SK-N-SH treated with all-trans-retinoic acid at 6 μM for 48 hours (cell line): Measurements from ENCODE around the gene CDKL2.

Source experiments
- ATAC-seq: fragments of 200-7000 bp; cut with Tn5 transposase; 3 replicates; pipeline ENCODE4 v1.9.1; 2020; ENCODE audit warnings: mild to moderate bottlenecking, moderate library complexity
- BACH2 ChIP-seq: fragments of 250-450 bp; sonication (Bioruptor Pico); IDR thresholded peaks from 2 replicates; pipeline ENCODE4 v1.9.0; 2021; ENCODE audit warnings: mild to moderate bottlenecking, borderline replicate concordance
- CREB5 ChIP-seq: fragments of 250-450 bp; sonication (Bioruptor Pico); IDR thresholded peaks from 2 replicates; pipeline ENCODE4 v1.5.1; 2020; ENCODE audit warnings: low read depth, mild to moderate bottlenecking, moderate library complexity
- CSDC2 ChIP-seq: fragments of 250-450 bp; sonication (Bioruptor Pico); IDR thresholded peaks from 2 replicates; pipeline ENCODE4 v1.5.0; 2020; ENCODE audit warnings: mild to moderate bottlenecking, moderate library complexity
- ESRRG ChIP-seq: fragments of 250-450 bp; sonication (Bioruptor Pico); IDR thresholded peaks from 2 replicates; pipeline ENCODE4 v1.6.1; 2021; ENCODE audit warnings: mild to moderate bottlenecking
- GLIS3 ChIP-seq: fragments of 250-450 bp; sonication (Bioruptor Pico); IDR thresholded peaks from 2 replicates; pipeline ENCODE4 v1.5.0; 2020; ENCODE audit warnings: mild to moderate bottlenecking, moderate library complexity
- ISL1 ChIP-seq: fragments of 250-450 bp; sonication (Bioruptor Pico); IDR thresholded peaks from 2 replicates; pipeline ENCODE4 v2.1.2; 2022; ENCODE audit warnings: mild to moderate bottlenecking, moderate library complexity
- OSR1 ChIP-seq: fragments of 250-450 bp; sonication (Bioruptor Pico); IDR thresholded peaks from 2 replicates; pipeline ENCODE4 v1.8.0; 2022; ENCODE audit warnings: moderate library complexity, mild to moderate bottlenecking, inconsistent platforms
- RARB ChIP-seq: fragments of 250-450 bp; sonication (Bioruptor Pico); IDR thresholded peaks from 2 replicates; pipeline ENCODE4 v1.8.0; 2021; ENCODE audit warnings: mild to moderate bottlenecking, moderate library complexity
- SNAI2 ChIP-seq: fragments of 250-450 bp; sonication (Bioruptor Pico); IDR thresholded peaks from 2 replicates; pipeline ENCODE4 v1.5.0; 2020; ENCODE audit warnings: mild to moderate bottlenecking, moderate library complexity
- TCF4 ChIP-seq: fragments of 250-450 bp; sonication (Bioruptor Pico); IDR thresholded peaks from 2 replicates; pipeline ENCODE4 v1.8.0; 2021; ENCODE audit warnings: mild to moderate bottlenecking, moderate library complexity, borderline replicate concordance
- TOX ChIP-seq: fragments of 250-450 bp; sonication (Bioruptor Pico); IDR thresholded peaks from 2 replicates; pipeline ENCODE4 v1.8.0; 2021; ENCODE audit warnings: mild to moderate bottlenecking, moderate library complexity, borderline replicate concordance
- TSHZ2 ChIP-seq: fragments of 250-450 bp; sonication (Bioruptor Pico); IDR thresholded peaks from 2 replicates; pipeline ENCODE4 v1.5.0; 2020; ENCODE audit warnings: mild to moderate bottlenecking, moderate library complexity
- ZC3H10 ChIP-seq: fragments of 250-450 bp; sonication (Bioruptor Pico); IDR thresholded peaks from 2 replicates; pipeline ENCODE4 v1.5.1; 2021; ENCODE audit warnings: mild to moderate bottlenecking, moderate library complexity
- ZFP3 ChIP-seq: fragments of 250-450 bp; sonication (Bioruptor Pico); IDR thresholded peaks from 2 replicates; pipeline ENCODE4 v1.5.0; 2020; ENCODE audit warnings: mild to moderate bottlenecking, moderate library complexity
- ZFP30 ChIP-seq: fragments of 450-650 bp; formaldehyde crosslinking; IDR thresholded peaks from 2 replicates; pipeline ENCODE4 v1.5.0; 2022; ENCODE audit warnings: mild to moderate bottlenecking, moderate library complexity
- ZNF565 ChIP-seq: fragments of 450-650 bp; formaldehyde crosslinking; conservative IDR thresholded peaks from 2 replicates; pipeline ENCODE4 v1.5.0; 2020; ENCODE audit warnings: low read depth, mild to moderate bottlenecking, moderate library complexity
- ZNF70 ChIP-seq: fragments of 450-650 bp; formaldehyde crosslinking; IDR thresholded peaks from 2 replicates; pipeline ENCODE4 v1.5.0; 2020; ENCODE audit warnings: mild to moderate bottlenecking, moderate library complexity
- ZNF8 ChIP-seq: fragments of 450-650 bp; formaldehyde crosslinking; IDR thresholded peaks from 2 replicates; pipeline ENCODE4 v1.5.0; 2020; ENCODE audit warnings: mild to moderate bottlenecking, moderate library complexity
- TF ChIP-seq, protein P1 (sequence below): fragments of 250-450 bp; sonication (Bioruptor Pico); IDR thresholded peaks from 2 replicates; pipeline ENCODE4 v1.5.1; 2021; ENCODE audit warnings: mild to moderate bottlenecking, moderate library complexity
- TF ChIP-seq, protein P2 (sequence below): fragments of 250-450 bp; sonication (Bioruptor Pico); IDR thresholded peaks from 2 replicates; pipeline ENCODE4 v1.8.0; 2021; ENCODE audit warnings: low read depth, mild to moderate bottlenecking, moderate library complexity, borderline replicate concordance

Gene CDKL2

GRCh38 chr4:75678473-75678872 is 48.1 kb upstream of the CDKL2 start:
- ATAC-seq, result no peak
- TF ChIP-seq, protein P1, sequence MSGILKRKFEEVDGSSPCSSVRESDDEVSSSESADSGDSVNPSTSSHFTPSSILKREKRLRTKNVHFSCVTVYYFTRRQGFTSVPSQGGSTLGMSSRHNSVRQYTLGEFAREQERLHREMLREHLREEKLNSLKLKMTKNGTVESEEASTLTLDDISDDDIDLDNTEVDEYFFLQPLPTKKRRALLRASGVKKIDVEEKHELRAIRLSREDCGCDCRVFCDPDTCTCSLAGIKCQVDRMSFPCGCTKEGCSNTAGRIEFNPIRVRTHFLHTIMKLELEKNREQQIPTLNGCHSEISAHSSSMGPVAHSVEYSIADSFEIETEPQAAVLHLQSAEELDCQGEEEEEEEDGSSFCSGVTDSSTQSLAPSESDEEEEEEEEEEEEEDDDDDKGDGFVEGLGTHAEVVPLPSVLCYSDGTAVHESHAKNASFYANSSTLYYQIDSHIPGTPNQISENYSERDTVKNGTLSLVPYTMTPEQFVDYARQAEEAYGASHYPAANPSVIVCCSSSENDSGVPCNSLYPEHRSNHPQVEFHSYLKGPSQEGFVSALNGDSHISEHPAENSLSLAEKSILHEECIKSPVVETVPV (CRISPR knock-in tag), result no peak
- TF ChIP-seq ZFP30, result no peak
- no peak for TF ChIP-seq TOX
- no peak for TF ChIP-seq CREB5
- TF ChIP-seq ZNF8 (CRISPR knock-in tag), result no peak
- TF ChIP-seq, protein P2, sequence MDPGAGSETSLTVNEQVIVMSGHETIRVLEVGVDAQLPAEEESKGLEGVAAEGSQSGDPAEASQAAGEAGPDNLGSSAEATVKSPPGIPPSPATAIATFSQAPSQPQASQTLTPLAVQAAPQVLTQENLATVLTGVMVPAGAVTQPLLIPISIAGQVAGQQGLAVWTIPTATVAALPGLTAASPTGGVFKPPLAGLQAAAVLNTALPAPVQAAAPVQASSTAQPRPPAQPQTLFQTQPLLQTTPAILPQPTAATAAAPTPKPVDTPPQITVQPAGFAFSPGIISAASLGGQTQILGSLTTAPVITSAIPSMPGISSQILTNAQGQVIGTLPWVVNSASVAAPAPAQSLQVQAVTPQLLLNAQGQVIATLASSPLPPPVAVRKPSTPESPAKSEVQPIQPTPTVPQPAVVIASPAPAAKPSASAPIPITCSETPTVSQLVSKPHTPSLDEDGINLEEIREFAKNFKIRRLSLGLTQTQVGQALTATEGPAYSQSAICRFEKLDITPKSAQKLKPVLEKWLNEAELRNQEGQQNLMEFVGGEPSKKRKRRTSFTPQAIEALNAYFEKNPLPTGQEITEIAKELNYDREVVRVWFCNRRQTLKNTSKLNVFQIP (CRISPR knock-in tag), result no peak
- no peak for TF ChIP-seq GLIS3 (CRISPR knock-in tag)
- TF ChIP-seq OSR1 (CRISPR knock-in tag), result no peak
- TF ChIP-seq BACH2 (CRISPR knock-in tag), result no peak
- no peak for TF ChIP-seq ZNF70 (CRISPR knock-in tag)
- no peak for TF ChIP-seq ZNF565 (CRISPR knock-in tag)
- TF ChIP-seq, all 23 proteins: peak for 0

- no peak for TF ChIP-seq ZNF8 (CRISPR knock-in tag)
- TF ChIP-seq, protein P2 (CRISPR knock-in tag), result no peak
- no peak for TF ChIP-seq ZFP3
- no peak for TF ChIP-seq SNAI2
- no peak for TF ChIP-seq CREB5
- no peak for TF ChIP-seq TOX
- TF ChIP-seq TSHZ2 (CRISPR knock-in tag), result no peak
- TF ChIP-seq ESRRG (CRISPR knock-in tag), result no peak
- TF ChIP-seq, protein P1 (CRISPR knock-in tag), result no peak
- TF ChIP-seq ISL1 (CRISPR knock-in tag), result no peak
- no peak for TF ChIP-seq RARB (CRISPR knock-in tag)
- TF ChIP-seq ZNF70 (CRISPR knock-in tag), result no peak
- TF ChIP-seq BACH2 (CRISPR knock-in tag), result no peak
- TF ChIP-seq ZC3H10 (CRISPR knock-in tag), result no peak
- no peak for ATAC-seq
Observed at GRCh38 chr4:75675004-75675531, 44.7 kb upstream of the CDKL2 start.

- no peak for ATAC-seq
Observed at GRCh38 chr4:75673959-75674328, 43.6 kb upstream of the CDKL2 start.

More at GRCh38 chr4:75673959-75674328, 43.6 kb upstream of the CDKL2 start:
- TF ChIP-seq ISL1 (CRISPR knock-in tag) (no peak), OSR1 (CRISPR knock-in tag) (no peak), CSDC2 (CRISPR knock-in tag) (no peak), TCF4 (CRISPR knock-in tag) (no peak), BACH2 (CRISPR knock-in tag) (no peak), ZNF8 (CRISPR knock-in tag) (no peak), RARB (CRISPR knock-in tag) (no peak)
